Smooth muscle cell of the coronary artery (primary cell): ENCODE data around the gene CMC2. TPM values are rescaled to one million over a fixed set of nuclear protein-coding genes. Genes with fewer than 3 reads are reported as not detected.

Experiments
- total RNA-seq: library from RNA; depleted of rRNA; stranded (reverse); fragments of >200 nt; gene quantifications from 2 replicates; pipeline ENCODE4 v1.2.3, GENCODE V29; 2014; ENCODE audit warnings: low replicate concordance

Gene CMC2
- 31.2 and 73.3 TPM in 2 replicates for total RNA-seq

DNA sequence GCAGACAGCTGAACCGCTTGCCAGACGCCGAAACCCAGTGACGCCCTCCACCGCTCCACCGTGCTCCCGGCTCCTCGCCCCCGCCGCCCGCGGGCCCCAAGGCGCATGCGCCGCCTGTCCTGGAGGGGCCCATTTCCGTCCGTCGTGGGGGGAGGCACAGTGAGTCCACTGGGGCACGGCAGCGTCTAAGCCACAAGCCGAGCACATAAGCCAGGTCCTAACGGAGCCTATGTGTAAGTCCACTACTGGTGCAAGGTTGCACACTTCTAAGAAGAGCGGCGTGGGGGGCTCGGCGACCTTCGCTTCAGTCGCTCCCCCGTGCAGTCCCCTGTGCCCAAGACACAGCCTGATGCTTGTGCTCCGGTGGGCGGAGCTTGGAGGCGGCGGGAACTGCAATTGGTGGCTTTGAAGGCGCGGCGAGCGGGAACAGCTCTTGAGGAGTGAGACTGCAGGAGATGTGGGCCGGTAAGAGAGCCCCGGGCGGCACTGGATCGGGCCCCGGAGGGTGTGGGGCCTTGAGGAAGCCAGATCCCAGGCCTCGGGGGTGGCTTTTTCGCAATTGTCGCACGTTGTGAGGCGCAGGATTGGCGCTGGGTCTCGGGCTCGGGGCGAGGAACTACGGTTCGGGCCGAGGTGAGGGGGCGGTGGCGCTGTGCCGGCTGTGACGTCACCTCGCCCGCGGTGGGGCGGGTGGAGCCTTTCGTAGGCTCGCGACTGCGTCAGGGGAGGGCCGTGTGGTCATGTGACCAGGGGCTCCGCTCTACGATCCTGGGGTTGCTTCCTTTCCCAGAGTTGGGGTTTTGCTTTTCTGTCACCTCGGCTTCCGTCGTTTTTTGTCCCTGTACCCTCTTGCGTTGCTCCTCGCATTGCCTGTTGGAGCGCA lies at the start of gene CMC2, which contains the start of gene CENPN:
CMC2 (minus strand) TSS at position 73 of the 883 bp plus-strand sequence. CDS start 9,491 bp downstream, outside the sequence.
CENPN (plus strand) TSS at position 402 of the 883 bp plus-strand sequence. CDS start 4,726 bp downstream, outside the sequence.

DNA sequence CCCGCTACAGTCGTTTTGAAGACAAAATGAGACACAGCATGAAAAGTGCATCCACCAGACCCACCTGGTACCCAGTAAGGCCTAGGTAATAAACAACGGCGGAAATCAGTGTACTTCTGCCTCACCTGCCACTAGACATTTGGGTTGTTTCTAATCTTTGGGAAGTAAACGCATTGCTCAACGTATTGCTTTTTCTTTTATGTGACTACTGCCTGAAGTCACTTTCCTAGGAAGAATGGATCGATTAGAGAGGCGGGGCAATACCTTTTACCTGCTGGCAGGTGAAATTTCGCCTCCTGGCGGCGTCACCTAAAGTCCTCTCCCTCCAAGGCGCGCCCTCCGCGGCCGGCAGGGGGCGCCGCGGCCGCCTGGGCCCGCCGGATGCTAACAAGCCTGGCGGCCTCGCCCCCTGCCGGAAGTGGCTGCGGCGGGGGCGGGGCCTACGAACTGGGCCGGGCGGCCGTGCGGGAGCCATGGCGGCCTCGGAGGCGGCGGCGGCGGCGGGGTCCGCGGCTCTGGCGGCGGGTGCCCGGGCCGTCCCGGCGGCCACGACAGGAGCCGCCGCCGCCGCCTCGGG lies 28.8 kb upstream of the CMC2 start, which contains the start of gene ATMIN:
ATMIN (plus strand) TSS at position 445 of the 577 bp plus-strand sequence; CDS start at position 474, 29 bp downstream.

Other genes starting within 250 kb of the CMC2 start
- gene CDYL2, start 202.3 kb downstream of the CMC2 start, total RNA-seq, result 3.2 and 5.6 TPM in 2 replicates
- gene CENPN, start 329 bp upstream of the CMC2 start, total RNA-seq, result 9.5 and 25.3 TPM in 2 replicates
- 23.1 and 30.2 TPM in 2 replicates for gene ATMIN, start 29.0 kb upstream of the CMC2 start, total RNA-seq
- gene C16orf46, start 70.4 kb upstream of the CMC2 start, total RNA-seq, result not detected in 2 replicates
- gene GCSH, start 89.5 kb upstream of the CMC2 start, total RNA-seq, result 9.2 and 14.7 TPM in 2 replicates
- gene BCO1, start 231.8 kb upstream of the CMC2 start, total RNA-seq, result under 0.01 TPM in 1 of 2 replicates, not detected in the other